ENCODE data around the gene FOXD1.

Gene FOXD1

GRCh38 chr5:73494721-73495120 is 46.1 kb upstream of the FOXD1 start:
- peaks cover 7% of the 10 kb centered on the region for H4K20me1 ChIP-seq (ENCODE audit: insufficient read depth, low read length)
- H3K4me1 ChIP-seq (ENCODE audit: low read length) = peaks cover 3% of the 10 kb centered on the region
- no peak overlapping the region for H3K27ac ChIP-seq (ENCODE audit: low read length)
- no peak overlapping the region for H3K4me2 ChIP-seq (ENCODE audit: low read length)
- no peaks in the 10 kb centered on the region for H3K27me3 ChIP-seq (ENCODE audit: low read depth, low read length)
- no peak overlapping the region for H2AFZ ChIP-seq (ENCODE audit: low read depth, low read length)
- no peak for TF ChIP-seq CTCF (IDR thresholded peaks at IDR 0.05; ENCODE audit: low read depth, low read length)
- TF ChIP-seq EZH2phosphoT487 (IDR thresholded peaks at IDR 0.05; ENCODE audit: low read depth) = no peak
- no peak overlapping the region for H3K4me3 ChIP-seq (ENCODE audit: low read length)
- peaks cover 26% of the 10 kb centered on the region for H3K79me2 ChIP-seq (ENCODE audit: low read length)
- H3K9me3 ChIP-seq (ENCODE audit: insufficient read depth, low read length) = no peaks in the 10 kb centered on the region
- H3K9ac ChIP-seq (ENCODE audit: low read length) = no peak overlapping the region
- H3K36me3 ChIP-seq (replicated peaks; ENCODE audit: low read depth, low read length) = peaks cover 9% of the 10 kb centered on the region

GRCh38 chr5:73493421-73493820 is 44.8 kb upstream of the FOXD1 start:
- Histone ChIP-seq H3K36me3 (replicated peaks; ENCODE audit: low read depth, low read length) (no peaks in the 10 kb centered on the region), H3K27ac (ENCODE audit: low read length) (no peak overlapping the region), H2AFZ (ENCODE audit: low read depth, low read length) (no peak overlapping the region), H3K79me2 (ENCODE audit: low read length) (peaks cover 13% of the 10 kb centered on the region), H4K20me1 (ENCODE audit: insufficient read depth, low read length) (no peaks in the 10 kb centered on the region), H3K27me3 (ENCODE audit: low read depth, low read length) (no peaks in the 10 kb centered on the region), H3K9ac (ENCODE audit: low read length) (no peak overlapping the region), H3K4me2 (ENCODE audit: low read length) (no peak overlapping the region), H3K4me3 (ENCODE audit: low read length) (no peak overlapping the region), H3K4me1 (ENCODE audit: low read length) (no peaks in the 10 kb centered on the region), H3K9me3 (ENCODE audit: insufficient read depth, low read length) (no peaks in the 10 kb centered on the region)
- TF ChIP-seq EZH2phosphoT487 (IDR thresholded peaks at IDR 0.05; ENCODE audit: low read depth) (no peak), CTCF (IDR thresholded peaks at IDR 0.05; ENCODE audit: low read depth, low read length) (no peak)

GRCh38 chr5:73491155-73491554 is 42.6 kb upstream of the FOXD1 start:
- Histone ChIP-seq H3K27me3 (ENCODE audit: low read depth, low read length) (no peaks in the 10 kb centered on the region), H3K9ac (ENCODE audit: low read length) (no peak overlapping the region), H3K79me2 (ENCODE audit: low read length) (no peaks in the 10 kb centered on the region), H4K20me1 (ENCODE audit: insufficient read depth, low read length) (no peaks in the 10 kb centered on the region), H3K4me1 (ENCODE audit: low read length) (peaks cover 16% of the 10 kb centered on the region), H3K4me2 (ENCODE audit: low read length) (no peak overlapping the region), H2AFZ (ENCODE audit: low read depth, low read length) (no peak overlapping the region), H3K27ac (ENCODE audit: low read length) (no peak overlapping the region), H3K4me3 (ENCODE audit: low read length) (no peak overlapping the region), H3K36me3 (replicated peaks; ENCODE audit: low read depth, low read length) (no peaks in the 10 kb centered on the region), H3K9me3 (ENCODE audit: insufficient read depth, low read length) (no peaks in the 10 kb centered on the region)
- TF ChIP-seq EZH2phosphoT487 (IDR thresholded peaks at IDR 0.05; ENCODE audit: low read depth) = no peak
- TF ChIP-seq CTCF (IDR thresholded peaks at IDR 0.05; ENCODE audit: low read depth, low read length) = no peak

GRCh38 chr5:73490088-73490487 is 41.5 kb upstream of the FOXD1 start:
- Histone ChIP-seq H3K79me2 (ENCODE audit: low read length) (no peaks in the 10 kb centered on the region), H3K9me3 (ENCODE audit: insufficient read depth, low read length) (no peaks in the 10 kb centered on the region), H3K36me3 (replicated peaks; ENCODE audit: low read depth, low read length) (no peaks in the 10 kb centered on the region), H2AFZ (ENCODE audit: low read depth, low read length) (no peak overlapping the region), H3K4me3 (ENCODE audit: low read length) (no peak overlapping the region), H3K4me2 (ENCODE audit: low read length) (no peak overlapping the region), H3K27ac (ENCODE audit: low read length) (no peak overlapping the region), H3K27me3 (ENCODE audit: low read depth, low read length) (no peaks in the 10 kb centered on the region), H3K9ac (ENCODE audit: low read length) (no peak overlapping the region), H3K4me1 (ENCODE audit: low read length) (peaks cover 16% of the 10 kb centered on the region), H4K20me1 (ENCODE audit: insufficient read depth, low read length) (no peaks in the 10 kb centered on the region)
- TF ChIP-seq CTCF (IDR thresholded peaks at IDR 0.05; ENCODE audit: low read depth, low read length) (no peak), EZH2phosphoT487 (IDR thresholded peaks at IDR 0.05; ENCODE audit: low read depth) (no peak)

Data from OCI-LY3 (cell line).